Measurements from ENCODE around the gene GLMP.
A peak's percentile ranks its signal among the peaks of the same experiment; 100 is the strongest.

- TF ChIP-seq CTCF (IDR thresholded peaks at IDR 0.05): peak in 1 of 3 experiments; percentile 39
- peak; percentile 80 for TF ChIP-seq POLR2A (IDR thresholded peaks at IDR 0.05; ENCODE audit: low read depth)
- peak; percentile 93 to 94 for TF ChIP-seq POLR2AphosphoS5 (IDR thresholded peaks at IDR 0.05)
- no peak for TF ChIP-seq EP300 (IDR thresholded peaks at IDR 0.05)
Measured at GRCh38 chr1:156282479-156283222, 12.8 kb downstream of the GLMP start, which contains the start of gene SMG5.
